ENCODE data around the gene GAB4.
"Not testable (repeated sequence)": the region's sequence is repeated elsewhere in the genome, so short reads cannot be mapped to it uniquely, and the experiment has no call there.

GRCh38 chr22:17024380-17024779 is 16.4 kb upstream of the GAB4 start:
- TF ChIP-seq CTCF (conservative IDR thresholded peaks at IDR 0.05 in 1 of 2, IDR thresholded peaks at IDR 0.05 in 1 of 2; ENCODE audit: low read depth in 1 of 2, low read length in 2 of 2); EZH2 (IDR thresholded peaks at IDR 0.05; ENCODE audit: low read length, missing control alignments): not testable (repeated sequence)

All from fibroblast of lung (primary cell).